NCI-H187 treated with DMSO at 0.1 percent for 48 hours (cell line): Measurements from ENCODE around the gene C1orf159.

ENCODE experiments used
- DNase-seq: peaks from one replicate; lab custom pipeline; 2025; lab: John Stamatoyannopoulos, UW

Gene C1orf159

DNA sequence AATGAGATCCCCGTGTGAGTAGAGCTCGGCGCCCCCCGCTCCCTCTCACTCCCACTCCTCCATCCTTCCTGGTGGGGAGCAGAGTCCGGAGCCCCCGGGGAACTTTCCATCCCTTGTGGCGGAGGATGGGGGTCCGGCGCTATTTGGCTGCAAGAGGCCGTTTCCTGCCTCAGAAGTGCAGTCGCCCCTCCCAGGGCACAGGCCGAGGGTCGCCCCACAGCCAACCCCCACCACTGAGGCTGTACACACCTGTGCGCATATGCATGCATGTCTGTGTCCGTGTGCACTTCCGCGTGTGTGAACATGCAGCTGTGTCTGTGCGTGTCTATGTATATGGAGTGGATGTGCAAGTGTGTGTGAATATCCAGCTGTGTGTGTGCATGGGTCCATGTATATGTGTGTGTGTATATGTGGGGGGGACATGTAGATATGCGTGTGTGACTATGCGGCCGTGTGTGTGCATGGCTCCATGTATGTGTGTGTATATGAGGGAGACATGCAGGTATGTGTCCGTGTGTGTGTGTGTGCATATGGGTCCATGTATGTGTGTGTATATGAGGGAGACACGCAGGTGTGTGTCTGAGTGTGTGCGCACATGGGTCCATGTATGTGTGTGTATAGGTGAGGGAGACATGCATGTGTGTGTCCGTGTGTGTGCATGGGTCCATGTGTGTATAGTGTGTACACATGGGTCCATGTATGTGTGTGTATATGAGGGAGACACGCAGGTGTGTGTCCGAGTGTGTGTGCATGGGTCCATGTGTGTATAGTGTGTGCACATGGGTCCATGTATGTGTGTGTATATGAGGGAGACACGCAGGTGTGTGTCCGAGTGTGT is 63.7 kb downstream of the C1orf159 start:
- no peak for DNase-seq

DNA sequence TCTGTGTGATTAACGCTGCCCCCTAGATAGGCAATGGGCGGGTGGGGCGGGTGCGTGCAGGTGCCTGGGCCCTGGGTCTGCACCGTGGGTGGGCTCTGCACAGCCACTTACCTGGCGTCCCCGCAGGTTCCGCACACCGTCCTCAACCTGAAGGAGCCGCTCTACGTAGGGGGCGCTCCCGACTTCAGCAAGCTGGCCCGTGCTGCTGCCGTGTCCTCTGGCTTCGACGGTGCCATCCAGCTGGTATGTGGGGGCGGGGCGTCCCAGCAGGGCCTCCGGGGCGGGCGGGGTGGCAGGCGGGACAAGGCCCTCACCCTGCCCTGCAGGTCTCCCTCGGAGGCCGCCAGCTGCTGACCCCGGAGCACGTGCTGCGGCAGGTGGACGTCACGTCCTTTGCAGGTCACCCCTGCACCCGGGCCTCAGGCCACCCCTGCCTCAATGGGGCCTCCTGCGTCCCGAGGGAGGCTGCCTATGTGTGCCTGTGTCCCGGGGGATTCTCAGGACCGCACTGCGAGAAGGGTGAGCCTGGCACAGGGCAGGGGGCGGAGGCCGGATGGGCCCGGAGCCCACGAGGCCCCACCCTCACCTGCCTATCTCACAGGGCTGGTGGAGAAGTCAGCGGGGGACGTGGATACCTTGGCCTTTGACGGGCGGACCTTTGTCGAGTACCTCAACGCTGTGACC is 64.6 kb downstream of the C1orf159 start:
- DNase-seq = no peak

DNA sequence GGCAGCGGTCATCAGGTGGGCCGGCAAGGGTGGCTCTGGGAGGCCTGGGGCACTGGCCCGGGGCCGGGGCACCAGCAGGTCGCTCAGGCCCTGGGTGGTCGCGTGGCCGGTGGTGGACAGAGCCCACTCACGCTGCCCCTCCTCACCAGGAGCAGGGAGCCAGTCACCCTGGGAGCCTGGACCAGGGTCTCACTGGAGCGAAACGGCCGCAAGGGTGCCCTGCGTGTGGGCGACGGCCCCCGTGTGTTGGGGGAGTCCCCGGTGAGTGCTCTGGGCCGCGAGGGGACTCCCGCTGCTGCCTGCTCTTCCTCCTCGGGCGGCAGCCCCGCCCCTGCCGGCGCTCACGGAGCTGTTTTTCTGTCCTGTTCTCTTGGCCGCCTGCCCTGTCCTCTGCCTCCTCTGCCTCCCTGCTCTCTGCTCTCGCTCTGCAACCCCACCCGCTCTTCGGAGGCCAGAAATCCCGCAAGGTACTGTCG is 65.3 kb downstream of the C1orf159 start:
- no peak for DNase-seq

DNA sequence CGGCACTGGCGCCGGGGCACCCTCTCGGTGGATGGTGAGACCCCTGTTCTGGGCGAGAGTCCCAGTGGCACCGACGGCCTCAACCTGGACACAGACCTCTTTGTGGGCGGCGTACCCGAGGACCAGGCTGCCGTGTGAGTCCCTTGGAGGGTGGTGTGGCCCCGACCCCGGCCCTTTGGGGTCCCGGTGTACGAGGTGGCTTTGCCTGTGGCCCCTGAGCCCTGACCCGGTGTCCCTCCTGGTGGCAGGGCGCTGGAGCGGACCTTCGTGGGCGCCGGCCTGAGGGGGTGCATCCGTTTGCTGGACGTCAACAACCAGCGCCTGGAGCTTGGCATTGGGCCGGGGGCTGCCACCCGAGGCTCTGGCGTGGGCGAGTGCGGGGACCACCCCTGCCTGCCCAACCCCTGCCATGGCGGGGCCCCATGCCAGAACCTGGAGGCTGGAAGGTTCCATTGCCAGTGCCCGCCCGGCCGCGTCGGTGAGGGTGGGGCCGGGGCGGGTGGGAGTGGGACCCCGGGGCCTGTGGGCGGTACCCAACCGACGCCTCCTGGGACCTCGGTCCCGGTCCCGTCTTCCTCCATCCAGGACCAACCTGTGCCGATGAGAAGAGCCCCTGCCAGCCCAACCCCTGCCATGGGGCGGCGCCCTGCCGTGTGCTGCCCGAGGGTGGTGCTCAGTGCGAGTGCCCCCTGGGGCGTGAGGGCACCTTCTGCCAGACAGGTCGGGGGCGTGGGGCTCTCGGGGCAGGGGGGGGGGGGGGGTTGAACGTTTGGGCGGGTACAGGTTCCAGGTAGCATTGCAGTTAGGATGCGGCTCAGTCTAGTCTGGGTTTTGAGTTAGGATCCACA is 66.3 kb downstream of the C1orf159 start:
- DNase-seq = no peak

DNA sequence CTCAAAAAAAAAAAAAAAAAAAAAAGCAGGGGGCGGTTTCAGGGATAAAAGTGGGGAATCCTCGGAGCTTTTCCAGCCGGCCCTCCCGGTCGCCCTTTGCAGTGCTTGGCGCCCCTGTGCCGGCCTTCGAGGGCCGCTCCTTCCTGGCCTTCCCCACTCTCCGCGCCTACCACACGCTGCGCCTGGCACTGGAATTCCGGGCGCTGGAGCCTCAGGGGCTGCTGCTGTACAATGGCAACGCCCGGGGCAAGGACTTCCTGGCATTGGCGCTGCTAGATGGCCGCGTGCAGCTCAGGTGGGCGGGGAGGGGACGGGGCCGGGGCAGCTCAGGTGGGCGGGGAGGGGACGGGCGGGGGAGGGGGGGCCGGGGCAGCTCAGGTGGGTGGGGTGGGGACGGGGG is 67.1 kb downstream of the C1orf159 start:
- no peak for DNase-seq

DNA sequence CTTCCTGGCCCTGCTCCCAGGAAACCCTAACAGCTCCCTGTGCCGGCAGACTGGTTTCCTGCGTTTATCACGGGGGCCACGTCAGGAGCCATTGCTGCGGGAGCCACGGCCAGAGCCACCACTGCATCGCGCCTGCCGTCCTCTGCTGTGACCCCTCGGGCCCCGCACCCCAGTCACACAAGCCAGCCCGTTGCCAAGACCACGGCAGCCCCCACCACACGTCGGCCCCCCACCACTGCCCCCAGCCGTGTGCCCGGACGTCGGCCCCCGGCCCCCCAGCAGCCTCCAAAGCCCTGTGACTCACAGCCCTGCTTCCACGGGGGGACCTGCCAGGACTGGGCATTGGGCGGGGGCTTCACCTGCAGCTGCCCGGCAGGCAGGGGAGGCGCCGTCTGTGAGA is 67.9 kb downstream of the C1orf159 start:
- DNase-seq = no peak

DNA sequence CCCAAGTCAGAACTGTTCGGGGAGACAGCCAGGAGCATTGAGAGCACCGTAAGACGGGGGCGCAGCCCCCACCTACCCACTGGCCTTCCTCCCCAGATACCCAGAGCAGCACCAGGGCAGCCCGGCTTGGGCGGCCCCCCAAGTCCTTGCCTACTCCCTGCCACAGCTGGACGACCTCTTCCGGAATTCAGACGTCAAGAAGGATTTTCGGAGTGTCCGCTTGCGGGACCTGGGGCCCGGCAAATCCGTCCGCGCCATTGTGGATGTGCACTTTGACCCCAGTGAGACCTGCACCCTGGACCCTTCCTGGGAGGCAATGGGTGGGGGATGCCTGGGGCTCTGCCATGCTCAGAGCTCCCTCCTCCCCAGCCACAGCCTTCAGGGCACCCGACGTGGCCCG is 68.5 kb downstream of the C1orf159 start:
- DNase-seq = no peak

DNA sequence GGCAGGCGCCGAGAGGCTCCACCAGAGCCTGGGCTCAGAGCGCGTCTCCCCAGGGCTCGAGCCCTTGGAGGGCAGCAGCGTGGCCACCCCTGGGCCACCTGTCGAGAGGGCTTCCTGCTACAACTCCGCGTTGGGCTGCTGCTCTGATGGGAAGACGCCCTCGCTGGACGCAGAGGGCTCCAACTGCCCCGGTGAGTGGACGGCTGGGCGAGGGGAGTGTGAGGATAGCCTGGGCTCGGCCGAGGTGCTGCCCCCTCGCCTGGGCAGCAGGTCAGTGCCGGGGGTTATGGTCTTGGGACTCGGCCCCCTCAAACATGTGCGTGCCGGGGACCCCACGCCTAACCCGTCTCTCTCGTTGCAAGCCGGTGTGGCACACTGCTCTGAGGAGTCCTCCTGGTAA is 69.1 kb downstream of the C1orf159 start:
- no peak for DNase-seq

DNA sequence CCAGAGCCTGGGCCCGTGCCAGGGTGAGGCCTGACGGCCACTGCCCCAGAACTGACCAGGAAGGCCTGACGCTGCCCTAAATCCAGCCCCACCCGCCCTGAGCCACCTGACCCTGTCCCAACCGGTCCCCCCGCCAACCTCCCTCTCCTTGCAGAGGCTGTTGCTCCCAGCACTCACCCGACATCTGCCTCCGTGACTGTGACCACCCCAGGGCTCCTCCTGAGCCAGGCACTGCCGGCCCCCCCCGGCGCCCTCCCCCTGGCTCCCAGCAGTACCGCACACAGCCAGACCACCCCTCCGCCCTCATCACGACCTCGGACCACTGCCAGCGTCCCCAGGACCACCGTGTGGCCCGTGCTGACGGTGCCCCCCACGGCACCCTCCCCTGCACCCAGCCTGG is 69.6 kb downstream of the C1orf159 start:
- no peak for DNase-seq

DNA sequence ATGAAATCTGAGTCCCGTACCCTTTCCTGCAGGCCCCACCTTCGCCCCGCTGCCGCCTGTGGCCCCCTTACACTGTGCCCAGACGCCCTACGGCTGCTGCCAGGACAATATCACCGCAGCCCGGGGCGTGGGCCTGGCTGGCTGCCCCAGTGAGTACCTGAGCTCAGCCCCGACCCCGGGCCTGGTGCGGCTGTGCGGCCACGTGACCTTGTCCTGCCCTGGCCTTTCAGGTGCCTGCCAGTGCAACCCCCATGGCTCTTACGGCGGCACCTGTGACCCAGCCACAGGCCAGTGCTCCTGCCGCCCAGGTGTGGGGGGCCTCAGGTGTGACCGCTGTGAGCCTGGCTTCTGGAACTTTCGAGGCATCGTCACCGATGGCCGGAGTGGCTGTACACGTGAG is 70.8 kb downstream of the C1orf159 start:
- DNase-seq = no peak

DNA sequence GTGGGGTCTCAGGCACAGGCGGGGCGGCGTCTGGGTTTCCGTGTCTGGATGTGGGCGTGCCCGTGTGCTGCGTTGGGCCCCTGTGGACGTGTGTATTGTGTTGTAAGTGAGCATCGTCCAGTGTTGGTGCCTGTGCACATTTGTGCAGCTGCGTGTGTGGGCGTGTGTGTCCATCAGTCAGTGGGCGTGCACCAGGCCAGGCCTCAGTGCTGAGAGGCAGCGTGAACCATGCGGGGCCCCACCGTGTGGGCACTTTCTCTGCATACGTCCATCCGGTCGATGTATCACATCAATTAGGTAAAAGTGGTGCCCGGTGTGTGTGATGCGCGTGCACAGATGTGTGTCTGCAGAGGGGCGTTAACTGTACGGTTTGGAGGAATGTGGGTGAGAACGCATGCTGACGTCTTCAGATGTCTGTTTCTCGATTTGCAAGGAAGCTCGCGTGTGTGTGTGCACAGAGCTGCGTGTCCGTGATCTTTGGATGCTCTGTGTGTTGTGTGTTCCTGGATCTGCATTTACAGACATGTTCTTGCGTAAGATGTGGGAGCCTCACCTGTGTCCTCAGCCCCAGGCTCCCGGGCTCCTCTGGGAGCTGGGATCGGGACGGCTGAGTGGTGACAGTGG is 71.3 kb downstream of the C1orf159 start:
- no peak for DNase-seq

DNA sequence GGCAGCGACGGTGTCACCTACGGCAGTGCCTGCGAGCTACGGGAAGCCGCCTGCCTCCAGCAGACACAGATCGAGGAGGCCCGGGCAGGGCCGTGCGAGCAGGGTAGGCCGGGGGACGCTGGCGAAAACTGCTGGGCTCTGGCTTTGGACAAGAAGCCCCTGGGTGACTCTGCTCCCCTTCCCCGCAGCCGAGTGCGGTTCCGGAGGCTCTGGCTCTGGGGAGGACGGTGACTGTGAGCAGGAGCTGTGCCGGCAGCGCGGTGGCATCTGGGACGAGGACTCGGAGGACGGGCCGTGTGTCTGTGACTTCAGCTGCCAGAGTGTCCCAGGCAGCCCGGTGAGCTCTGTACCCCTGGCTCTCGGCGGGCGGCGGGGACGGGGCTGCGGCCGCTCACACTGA is 72.0 kb downstream of the C1orf159 start:
- no peak for DNase-seq

DNA sequence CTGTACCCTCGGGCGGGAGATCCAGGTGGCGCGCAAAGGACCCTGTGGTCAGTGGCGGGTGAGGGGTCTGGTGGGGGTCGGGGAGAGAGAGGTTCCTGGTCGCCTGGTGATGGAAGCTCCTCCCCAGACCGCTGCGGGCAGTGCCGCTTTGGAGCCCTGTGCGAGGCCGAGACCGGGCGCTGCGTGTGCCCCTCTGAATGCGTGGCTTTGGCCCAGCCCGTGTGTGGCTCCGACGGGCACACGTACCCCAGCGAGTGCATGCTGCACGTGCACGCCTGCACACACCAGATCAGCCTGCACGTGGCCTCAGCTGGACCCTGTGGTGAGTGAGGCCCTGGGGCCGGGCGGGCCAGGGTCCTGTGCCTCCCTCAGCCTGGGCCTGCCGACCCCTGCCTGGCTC is 72.5 kb downstream of the C1orf159 start:
- no peak for DNase-seq

DNA sequence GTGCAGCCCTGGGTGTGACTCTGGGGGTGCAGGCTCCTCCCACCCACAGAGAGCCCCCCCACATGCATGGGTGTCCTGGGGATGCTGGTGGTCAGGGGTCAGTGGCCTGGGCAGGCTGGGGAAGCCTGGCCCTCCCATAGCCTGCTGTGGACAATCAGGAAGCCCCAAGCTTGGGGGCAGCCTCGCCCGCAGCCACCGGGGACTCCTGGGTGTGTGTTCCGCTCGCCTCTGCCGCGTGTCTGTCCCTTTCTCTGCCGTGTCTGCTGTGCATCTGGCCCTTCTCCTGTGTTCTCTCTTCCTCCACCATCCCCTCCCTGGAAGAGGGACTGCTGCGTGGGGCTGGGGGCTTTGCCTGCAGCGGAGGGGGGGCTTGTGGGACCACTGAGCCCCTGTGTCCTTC is 73.1 kb downstream of the C1orf159 start:
- no peak for DNase-seq

DNA sequence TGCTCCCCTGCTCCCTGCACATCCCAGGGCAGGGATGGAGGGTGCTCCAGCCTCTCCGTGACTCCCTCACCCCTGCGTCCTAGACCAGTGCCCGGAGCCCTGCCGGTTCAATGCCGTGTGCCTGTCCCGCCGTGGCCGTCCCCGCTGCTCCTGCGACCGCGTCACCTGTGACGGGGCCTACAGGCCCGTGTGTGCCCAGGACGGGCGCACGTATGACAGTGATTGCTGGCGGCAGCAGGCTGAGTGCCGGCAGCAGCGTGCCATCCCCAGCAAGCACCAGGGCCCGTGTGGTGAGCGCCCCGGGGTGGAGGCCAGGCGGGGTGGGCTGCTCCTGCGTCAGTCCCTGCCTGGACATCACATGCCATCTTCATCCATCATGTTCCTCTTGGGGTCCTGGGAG is 74.0 kb downstream of the C1orf159 start:
- no peak for DNase-seq

DNA sequence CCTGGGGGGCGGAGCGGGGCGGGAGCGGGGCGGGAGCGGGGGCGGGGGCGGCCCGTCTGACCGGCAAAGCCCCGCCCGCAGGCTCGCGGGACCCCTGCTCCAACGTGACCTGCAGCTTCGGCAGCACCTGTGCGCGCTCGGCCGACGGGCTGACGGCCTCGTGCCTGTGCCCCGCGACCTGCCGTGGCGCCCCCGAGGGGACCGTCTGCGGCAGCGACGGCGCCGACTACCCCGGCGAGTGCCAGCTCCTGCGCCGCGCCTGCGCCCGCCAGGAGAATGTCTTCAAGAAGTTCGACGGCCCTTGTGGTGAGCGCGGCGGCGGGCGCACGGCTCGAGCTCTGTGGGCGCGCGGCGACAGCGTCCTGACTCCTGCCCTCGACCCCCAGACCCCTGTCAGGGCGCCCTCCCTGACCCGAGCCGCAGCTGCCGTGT is 74.8 kb downstream of the C1orf159 start:
- no peak for DNase-seq

DNA sequence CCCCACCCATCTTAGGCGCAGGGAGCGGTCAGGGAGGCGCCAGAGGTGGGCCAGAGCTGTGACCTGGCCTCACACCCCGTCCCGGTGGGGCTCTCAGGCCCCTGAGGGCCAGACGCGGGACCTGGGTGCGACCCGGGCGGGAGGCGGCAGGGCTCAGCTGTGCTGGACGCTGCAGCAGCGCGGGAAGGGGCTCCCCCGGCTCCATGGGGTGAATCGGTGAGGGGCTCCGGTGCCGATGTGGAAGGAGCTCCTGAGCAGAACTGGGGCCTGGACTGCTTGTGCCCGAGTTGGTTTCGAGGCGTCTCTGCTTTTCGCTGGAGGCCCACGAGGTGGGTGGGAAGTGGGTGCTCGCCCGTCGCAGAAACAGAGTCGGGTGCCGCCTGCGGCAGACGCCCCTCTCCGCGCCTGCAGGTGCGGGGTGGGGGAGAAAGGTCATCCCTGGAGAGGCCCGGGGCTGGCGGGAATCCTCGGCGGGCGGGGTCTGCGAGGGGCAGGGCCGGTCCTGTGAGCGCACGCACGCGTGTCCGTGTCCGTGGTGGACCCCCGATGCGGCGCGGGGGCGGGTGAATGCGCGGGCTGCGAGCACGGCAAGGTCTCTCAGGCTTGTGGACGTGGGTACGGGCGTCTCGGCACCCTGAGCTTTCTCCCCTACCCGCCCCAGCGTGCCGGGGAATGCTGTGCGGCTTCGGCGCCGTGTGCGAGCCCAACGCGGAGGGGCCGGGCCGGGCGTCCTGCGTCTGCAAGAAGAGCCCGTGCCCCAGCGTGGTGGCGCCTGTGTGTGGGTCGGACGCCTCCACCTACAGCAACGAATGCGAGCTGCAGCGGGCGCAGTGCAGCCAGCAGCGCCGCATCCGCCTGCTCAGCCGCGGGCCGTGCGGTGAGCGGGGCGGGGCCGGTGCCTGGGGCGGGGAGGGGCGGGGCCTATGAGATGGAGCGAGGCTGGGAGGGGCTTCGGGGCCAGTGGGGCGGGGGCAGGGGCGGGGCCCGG is 75.6 kb downstream of the C1orf159 start:
- DNase-seq = no peak

DNA sequence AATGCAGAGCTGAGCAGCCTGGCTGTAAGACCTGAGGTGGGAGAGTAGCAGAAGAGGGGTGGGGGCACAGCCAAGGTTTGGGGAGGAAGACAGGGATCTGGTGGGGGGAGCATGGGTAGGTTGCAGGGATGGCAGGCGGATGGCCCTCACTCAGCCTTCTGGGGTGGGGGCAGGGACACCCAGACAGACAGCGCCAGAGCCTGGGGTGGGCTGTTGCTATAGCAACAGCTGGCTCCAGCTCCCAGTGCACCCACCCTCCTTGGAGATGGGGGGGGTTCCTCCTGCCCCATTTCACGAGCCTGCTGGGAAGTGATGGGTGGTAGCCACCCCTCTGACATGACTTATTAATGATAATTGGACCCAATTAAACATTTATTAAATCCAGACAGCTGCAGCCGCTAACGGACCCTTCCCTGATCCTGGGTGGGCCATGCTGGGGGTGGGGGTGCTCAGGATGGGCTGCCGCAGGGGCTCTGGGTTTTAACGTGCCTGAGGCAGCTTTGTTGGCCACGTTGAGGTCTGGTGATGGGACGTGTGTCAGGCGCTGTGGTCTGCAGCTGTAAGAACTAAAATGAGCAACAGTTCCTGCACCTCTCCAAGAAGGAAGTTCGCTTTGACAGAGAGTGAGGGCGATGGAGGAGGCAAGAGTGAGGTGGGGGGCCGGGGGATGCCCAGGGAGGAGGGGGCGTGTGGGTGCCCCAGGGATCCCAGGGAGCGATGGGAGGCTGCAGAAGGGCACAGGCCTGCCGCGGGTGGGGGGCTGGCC is 76.6 kb downstream of the C1orf159 start:
- no peak for DNase-seq

DNA sequence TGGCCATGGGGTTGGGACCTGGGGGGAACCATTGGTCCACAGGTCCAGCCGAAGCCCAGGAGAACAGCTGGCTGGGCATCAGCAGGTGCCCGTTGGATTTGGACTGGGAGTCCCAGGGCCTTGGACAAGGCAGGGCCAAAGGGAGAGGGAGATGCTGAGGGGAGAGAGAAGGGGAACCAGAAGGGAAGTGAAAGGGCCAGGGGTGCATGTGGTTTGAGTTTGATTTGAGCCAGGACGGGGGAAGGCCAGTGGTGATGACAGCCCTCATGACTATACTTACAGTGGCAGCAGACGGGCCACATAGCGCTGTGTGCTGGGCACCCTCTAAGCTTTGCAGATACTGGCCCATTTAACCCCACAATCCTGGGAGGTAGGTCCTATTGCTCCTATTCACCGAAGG is 77.2 kb downstream of the C1orf159 start:
- DNase-seq = no peak
